ENCODE results near the gene TNIP2.

TNIP2 gene, protein sequence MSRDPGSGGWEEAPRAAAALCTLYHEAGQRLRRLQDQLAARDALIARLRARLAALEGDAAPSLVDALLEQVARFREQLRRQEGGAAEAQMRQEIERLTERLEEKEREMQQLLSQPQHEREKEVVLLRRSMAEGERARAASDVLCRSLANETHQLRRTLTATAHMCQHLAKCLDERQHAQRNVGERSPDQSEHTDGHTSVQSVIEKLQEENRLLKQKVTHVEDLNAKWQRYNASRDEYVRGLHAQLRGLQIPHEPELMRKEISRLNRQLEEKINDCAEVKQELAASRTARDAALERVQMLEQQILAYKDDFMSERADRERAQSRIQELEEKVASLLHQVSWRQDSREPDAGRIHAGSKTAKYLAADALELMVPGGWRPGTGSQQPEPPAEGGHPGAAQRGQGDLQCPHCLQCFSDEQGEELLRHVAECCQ

GRCh38 chr4:2755821-2756690 is at the start of gene TNIP2:
TNIP2 (minus strand) TSS chr4:2756336; CDS start chr4:2756289, 47 bp downstream.
- peak in 53 of 56 donors; percentile 14 to 84 (median 63) for DNase-seq

DNA sequence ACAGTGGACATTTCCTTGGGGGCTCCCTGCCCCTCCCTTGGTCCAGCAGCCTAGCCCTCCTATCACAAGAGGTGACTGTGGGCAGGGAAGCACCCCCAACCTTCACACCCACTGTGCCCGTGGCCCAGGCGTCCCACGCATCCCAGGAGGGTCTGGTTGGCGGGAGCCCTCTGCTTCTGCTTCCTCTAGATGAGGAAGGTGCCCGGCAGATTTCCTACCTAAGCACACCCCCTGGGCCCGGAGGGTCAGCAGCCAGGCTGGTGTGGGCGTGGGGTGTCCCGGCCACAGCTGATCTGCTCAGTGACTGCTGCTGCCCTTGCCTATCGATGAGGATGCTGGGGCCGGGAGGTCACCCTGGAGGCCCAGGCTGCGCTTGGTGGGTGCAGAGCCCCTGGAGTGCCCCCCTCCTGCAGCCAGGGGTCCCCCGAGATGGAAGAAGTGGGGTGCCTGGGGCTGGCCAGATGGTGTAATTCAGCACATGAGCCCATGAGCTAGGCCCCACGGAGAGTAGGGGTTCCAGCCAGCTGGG is 48.9 kb upstream of the TNIP2 start:
- no peak for DNase-seq

DNA sequence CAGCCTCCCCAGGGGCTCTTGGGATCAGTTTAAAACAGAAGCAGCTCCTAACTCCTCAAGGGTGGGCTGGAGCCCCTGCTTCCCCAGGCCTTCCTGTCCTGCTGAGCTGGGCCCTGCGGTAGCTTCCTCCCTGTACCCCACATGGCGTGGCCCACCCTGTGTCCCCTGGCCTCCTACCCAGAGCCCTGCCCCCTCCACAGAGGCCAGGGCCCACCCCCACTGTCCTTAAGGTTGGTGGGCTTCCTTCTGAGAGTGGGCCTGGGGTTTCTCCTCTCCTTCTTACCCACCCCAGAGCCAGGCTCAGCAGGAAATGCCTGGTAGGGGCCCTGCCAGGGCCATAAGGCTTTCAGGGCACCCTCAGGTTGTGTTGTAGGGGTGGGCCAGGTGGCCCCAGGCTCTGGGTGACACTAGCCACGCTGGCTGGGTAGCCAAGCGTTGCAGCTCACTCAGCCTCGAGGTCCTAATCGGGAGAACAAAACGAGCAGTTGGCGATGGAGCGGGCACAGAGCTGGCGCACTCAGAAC is 48.4 kb upstream of the TNIP2 start:
- DNase-seq: no peak

GRCh38 chr4:2803624-2804448 is 47.7 kb upstream of the TNIP2 start:
- no peak for DNase-seq

GRCh38 chr4:2802618-2803531 is 46.7 kb upstream of the TNIP2 start:
- no peak for DNase-seq

DNA sequence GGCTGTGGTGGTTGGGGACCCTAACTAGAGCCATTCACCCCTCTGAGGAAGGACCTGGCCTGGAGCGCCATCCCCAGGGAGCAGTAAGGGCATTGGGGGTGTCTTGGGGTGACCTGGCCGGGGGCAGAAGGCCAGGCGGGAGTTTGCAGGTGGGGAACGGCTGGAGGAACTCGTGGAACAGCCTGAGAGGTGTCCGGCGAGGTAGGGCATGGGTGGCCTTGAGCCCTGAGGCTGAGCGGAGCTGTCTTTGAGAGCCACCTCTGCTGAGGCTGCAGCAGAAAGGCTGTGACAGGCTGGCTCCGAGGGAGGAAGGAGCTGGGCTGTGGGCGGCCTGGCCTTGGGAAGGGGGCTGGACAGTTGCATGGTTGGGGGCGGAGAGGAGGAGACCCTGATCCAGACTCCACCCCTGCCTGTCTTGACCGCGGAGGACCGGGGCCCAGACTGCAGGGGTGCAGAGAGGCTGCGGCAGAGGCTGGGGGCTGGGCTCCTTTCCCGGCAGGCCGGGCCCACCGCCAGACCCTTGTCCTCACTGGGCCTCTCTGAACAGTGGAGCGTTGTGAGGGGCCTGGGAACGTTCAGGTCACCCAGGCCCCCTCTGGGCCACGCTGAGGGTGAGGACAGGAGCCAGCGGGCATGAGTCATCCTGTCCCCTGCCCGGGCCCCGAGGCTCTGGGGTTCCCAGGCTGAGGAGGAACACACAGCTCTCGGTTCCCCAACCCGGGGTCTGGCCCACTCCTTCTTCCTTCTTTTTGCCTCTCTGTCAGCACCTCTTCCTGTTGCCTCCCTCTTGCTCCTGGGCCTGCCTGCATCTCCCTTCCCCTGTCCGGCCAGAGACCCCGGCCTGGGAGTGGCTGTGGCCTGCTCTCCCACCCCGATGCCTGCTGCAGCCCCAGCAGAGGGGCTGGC is 44.8 kb upstream of the TNIP2 start:
- peak in 50 of 56 donors; percentile 33 to 88 (median 76) for DNase-seq

GRCh38 chr4:2799971-2800690 is 44.0 kb upstream of the TNIP2 start:
- peak in 4 of 56 donors; percentile 28 to 48 (median 34) for DNase-seq

DNA sequence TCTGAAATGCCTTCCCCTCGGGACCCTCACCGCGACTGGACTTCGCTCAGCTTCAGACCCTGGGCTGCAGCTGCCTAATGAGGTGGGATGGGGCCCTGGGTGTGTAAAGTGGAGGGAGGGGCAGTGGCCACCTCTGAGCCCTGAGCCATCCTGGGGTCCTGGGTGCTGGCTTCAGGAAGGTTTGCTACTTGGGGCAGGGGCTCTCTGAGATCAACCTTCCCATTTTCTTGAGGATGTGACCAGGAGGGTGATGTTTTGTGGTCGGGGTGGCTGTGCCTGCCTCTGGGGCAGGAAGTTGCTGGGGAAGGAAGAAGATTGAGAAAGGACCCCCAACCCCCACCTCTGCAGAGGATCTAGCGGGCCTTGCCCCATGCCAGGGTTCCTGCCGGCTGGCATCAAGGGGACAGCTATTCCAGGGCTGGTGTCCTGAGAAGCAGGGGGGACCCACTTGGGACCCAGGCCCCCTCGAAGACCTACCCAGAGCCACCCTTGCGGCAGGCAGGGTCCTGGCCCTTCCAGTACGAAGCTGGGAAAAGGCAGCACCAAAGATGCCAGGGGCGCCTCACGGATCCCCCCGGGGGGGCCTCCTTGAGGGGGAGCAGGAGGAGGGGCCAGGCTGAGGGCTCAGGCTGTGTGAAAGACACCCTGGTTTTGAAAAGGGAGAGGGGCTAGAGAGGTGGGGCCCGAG is 43.2 kb upstream of the TNIP2 start:
- DNase-seq: peak in 1 of 56 donors; percentile 17

- DNase-seq: peak in 18 of 56 donors; percentile 16 to 64 (median 44)
These were observed 42.5 kb upstream of the TNIP2 start for GRCh38 chr4:2798399-2799223.

DNA sequence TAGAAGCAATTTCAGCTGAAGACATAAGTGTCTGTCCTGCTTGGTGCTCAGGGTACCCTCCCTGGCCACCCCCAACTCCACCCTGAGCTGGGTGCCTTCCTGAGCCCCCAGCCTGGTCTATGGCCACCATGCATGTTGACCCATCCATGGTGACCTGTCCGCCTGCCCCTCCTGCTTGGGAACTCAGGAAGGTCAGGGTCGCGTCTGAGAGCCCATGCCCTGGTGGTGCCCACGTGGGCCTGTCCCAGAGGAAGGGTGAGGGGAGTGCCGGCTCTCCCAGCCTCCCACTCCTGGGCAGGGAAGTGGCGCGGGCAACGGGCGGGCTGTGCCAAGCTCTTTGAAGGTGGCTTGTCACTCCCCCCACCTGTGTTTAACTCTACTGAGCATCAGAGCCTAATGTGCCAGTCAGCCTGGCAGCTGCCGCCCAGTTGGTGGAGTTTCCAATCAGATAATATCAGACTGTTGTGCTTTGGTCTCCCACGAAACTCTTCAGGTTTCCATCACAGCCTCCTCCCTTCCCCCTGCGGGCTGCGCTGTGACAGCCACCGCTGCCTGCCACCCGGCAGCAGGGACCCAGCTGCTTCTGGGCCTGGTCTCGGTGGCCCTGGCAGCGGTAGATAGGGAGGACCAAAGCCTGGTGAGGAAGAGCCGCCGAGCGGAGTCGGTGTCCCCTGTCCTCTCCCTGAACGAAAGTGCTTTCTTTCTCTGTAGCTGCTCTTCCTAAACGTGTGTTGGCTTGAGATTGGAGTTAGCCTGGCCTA is 41.6 kb upstream of the TNIP2 start:
- DNase-seq: no peak

DNA sequence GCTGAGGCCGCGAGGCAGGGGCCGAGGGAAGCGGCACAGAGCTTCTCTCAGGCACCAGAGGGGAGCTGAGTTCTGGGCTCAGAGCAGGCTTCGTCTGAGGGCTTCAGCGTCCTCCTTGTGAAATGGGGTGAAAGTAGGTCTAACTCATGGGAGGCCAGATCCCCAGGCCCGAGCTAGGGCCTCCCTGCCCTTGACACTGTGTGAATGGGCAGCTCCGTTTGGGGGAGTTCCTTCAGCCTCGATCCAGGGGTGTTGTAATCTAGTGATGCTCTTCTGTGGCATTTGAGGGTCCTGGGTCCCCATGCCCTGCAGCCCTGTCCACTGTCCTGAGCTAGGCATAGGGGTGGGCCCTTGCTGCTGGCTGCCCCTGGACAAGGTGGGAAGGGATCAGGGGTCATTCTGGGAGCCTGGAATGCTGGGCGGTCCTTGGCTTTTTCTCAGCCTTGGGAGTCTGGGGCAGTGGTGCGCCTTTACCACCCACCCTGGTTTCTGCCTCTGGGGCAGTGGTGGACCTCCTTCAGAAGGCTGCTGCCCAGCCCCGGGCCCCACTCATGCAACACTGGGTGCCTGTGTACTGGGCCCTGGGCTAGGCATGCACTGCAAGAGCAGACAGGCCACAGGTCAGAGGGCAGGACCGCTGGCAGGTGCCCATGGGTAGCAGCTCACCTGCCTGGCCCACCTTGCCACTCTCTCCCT is 40.9 kb upstream of the TNIP2 start:
- DNase-seq: no peak

DNA sequence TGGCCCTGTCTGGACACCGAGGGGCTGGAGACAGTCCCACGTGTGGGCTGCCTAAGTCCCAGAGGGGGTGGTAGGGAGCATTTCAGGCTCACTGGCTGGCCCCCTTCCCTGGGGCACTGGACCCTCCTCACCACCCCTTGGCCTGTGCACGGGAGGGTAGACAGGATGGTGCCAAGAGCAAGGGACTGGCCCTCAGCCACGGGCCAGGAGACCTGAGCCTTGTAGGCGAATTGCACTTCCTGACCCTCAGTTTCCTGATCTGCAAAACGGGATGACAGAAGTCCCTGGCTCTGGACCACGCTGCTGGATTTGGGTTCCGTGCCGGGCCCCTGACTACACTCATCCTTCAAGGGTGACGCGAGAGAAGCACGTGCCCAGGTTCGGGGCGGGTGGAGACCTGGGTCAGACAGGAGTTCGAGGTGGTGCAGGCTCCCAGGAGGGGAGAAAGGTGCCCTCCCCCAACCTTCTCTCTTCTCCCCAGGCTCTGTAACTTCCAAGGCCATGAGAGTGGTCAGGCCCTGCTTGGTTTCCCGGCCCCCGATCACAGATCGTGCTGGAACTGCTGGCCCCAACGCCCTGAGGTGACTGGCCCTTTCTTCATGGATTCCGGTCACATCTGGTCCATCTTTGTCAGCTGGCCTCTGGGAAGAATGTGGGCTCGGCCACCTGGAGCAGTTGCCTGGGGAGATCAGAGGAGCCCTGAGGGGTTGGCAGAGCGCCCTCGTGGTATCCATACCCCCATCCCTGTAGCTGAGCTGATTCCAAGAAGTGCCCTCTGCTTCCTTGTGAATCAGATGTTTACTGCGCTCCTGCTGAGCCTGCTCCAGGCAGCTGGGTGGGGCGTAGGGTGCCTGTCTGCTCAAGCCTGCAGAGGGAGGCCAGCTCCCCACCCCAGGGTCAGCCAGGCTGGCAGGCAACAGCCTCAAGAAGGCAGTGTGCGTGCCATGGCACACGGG is 40.0 kb upstream of the TNIP2 start:
- peak in 3 of 56 donors; percentile 32 to 54 (median 43) for DNase-seq

DNA sequence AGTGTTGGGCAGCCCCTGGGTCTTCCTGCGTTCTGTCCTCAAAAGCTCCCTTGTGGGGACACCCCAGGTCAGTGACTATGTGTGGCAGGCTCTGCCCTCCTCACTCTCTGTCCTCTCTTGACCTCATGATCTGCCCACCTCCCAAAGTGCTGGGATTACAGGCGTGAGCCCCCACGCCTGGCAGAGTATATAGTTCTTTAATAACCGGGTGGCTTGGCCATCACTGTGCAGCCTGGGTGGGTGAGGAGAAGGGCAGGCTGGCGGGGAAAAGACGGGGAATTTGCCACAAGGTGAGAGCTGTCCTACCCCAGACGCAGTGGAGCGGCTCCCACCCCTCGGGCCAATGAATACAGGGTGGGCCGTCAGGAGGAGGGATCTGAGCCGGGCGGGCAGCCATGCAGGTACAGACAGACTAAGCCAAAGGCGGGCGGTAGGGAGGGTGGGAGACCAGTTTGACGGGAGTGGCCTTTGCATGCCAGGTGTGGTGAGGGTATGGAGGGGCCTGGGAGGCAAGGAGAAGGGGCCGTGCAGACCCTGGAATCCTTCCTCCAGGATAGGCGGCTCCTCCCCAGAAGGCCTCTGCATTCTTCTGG is 39.3 kb upstream of the TNIP2 start:
- DNase-seq: no peak

All from amygdala (tissue), 56 donors.